GM20431 (cell line): ENCODE data around the gene PTTG1IP.

Source experiments
- in situ Hi-C: fragments of 300-500 bp; cut with MseI, MboI; formaldehyde crosslinking; loops from one replicate; pipeline ENCODE4 v1.15.0; 2020; ENCODE audit warnings: low sequenced_read_pairs; ENCODE audit not compliant: unreplicated experiment

Gene PTTG1IP

GRCh38 chr21:44910229-44911067 lies 37.0 kb upstream of the PTTG1IP start:
- in situ Hi-C loops = no loop called here

- in situ Hi-C loops = no loop called here
These were observed 36.2 kb upstream of the PTTG1IP start for GRCh38 chr21:44909719-44910118.

GRCh38 chr21:44908908-44909307 lies 35.4 kb upstream of the PTTG1IP start:
- in situ Hi-C loops = no loop called here

- in situ Hi-C loops = no loop called here
These were observed 34.7 kb upstream of the PTTG1IP start for GRCh38 chr21:44907966-44908895.

GRCh38 chr21:44907225-44907965 lies 33.9 kb upstream of the PTTG1IP start:
- in situ Hi-C loops = no loop called here

- in situ Hi-C loops = no loop called here
These were observed 32.2 kb upstream of the PTTG1IP start for GRCh38 chr21:44905728-44906090.

- in situ Hi-C loops = no loop called here
These were observed 31.7 kb upstream of the PTTG1IP start for GRCh38 chr21:44905016-44905727.

- in situ Hi-C loops = no loop called here
These were observed 30.8 kb upstream of the PTTG1IP start for GRCh38 chr21:44904141-44904923.

- in situ Hi-C loops = no loop called here
These were observed 30.2 kb upstream of the PTTG1IP start for GRCh38 chr21:44903689-44904088.

- in situ Hi-C loops = no loop called here
These were observed 29.7 kb upstream of the PTTG1IP start for GRCh38 chr21:44903050-44903685.

GRCh38 chr21:44902268-44903049 lies 29.0 kb upstream of the PTTG1IP start:
- in situ Hi-C loops = no loop called here

GRCh38 chr21:44901391-44902074 lies 28.0 kb upstream of the PTTG1IP start:
- in situ Hi-C loops = no loop called here

- in situ Hi-C loops = no loop called here
These were observed 27.2 kb upstream of the PTTG1IP start for GRCh38 chr21:44900559-44901251.

GRCh38 chr21:44899768-44900558 lies 26.5 kb upstream of the PTTG1IP start:
- in situ Hi-C loops = no loop called here

- in situ Hi-C loops = no loop called here
These were observed 25.6 kb upstream of the PTTG1IP start for GRCh38 chr21:44898851-44899767.
